ENCODE data around the gene ATP6V1B1.

DNA sequence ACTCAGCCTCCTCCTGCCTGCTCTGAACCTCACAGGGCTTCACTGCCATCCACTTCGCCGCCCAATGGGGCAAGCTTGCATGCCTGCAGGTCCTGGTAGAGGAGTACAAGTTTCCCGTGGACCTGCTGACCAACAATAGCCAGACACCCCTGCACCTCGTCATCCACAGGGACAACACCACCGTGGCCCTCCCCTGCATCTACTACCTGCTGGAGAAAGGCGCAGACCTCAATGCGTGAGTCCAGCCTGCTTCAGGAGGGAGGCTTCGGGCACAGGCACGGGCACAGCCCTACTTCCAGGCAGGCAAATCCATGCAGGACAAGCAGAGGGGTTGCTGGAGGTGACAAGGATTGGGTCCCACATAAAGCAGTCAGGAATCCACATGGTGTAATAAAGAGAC, 43.9 kb downstream of the ATP6V1B1 start:
- TF ChIP-seq, protein P1, sequence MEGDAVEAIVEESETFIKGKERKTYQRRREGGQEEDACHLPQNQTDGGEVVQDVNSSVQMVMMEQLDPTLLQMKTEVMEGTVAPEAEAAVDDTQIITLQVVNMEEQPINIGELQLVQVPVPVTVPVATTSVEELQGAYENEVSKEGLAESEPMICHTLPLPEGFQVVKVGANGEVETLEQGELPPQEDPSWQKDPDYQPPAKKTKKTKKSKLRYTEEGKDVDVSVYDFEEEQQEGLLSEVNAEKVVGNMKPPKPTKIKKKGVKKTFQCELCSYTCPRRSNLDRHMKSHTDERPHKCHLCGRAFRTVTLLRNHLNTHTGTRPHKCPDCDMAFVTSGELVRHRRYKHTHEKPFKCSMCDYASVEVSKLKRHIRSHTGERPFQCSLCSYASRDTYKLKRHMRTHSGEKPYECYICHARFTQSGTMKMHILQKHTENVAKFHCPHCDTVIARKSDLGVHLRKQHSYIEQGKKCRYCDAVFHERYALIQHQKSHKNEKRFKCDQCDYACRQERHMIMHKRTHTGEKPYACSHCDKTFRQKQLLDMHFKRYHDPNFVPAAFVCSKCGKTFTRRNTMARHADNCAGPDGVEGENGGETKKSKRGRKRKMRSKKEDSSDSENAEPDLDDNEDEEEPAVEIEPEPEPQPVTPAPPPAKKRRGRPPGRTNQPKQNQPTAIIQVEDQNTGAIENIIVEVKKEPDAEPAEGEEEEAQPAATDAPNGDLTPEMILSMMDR (conservative IDR thresholded peaks at IDR 0.05; ENCODE audit: low read length) = no peak
- no peak for TF ChIP-seq EZH2phosphoT487 (IDR thresholded peaks at IDR 0.05; ENCODE audit: borderline replicate concordance)

Measured in Loucy (cell line).